ENCODE measurements around the gene ZDHHC8. TPM values are rescaled to one million over a fixed set of nuclear protein-coding genes. Genes with fewer than 3 reads are reported as not detected.

Gene ZDHHC8
- total RNA-seq, 2 experiments from 2014 or later, result 46.3 to 46.5 TPM

DNA sequence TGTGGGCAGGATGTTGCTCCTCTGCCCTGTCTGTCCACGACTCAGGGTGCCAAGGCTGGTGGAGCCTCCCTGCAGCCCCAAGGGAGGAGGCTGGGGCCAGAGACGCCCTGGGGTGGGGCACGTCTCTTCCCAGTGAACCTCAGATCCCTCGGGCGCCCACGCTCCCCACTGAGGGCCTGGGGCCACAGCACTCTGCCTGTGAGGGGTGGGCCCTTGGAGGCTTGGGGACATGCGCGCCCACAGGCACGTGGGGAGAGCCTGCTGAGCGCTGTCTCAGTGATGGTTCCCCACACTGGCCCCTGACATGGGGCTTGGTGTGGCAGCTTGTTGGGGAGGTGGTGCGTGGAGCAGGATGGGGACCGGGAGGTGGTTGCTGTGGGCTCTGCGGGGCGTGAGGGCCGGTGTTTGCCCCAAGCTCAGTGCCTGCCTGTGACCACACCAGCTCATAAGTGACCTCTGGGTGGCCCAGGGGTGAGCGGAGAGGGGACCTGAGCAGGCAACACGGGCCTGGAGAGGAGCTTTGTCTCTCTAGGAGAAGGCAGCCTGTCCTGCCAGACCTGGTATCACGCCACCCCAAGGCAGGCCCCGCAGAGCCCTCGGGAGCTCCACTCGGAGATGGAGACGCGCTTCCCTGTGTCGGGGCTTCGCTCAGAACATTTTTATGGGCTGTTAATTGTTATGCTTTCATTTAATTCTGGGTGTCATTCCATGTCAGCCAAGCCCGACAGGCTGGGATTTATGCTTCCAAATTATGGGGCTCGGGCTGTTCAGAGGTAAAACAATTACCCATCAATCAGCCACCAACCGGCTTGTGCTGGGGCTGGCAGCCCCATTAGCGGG is 46.7 kb downstream of the ZDHHC8 start:
- Mint-ChIP-seq H3K9me3 (no peaks in the 10 kb centered on the region), H3K27me3 (peaks cover 3% of the 10 kb centered on the region), H3K27ac (no peak overlapping the region), H3K36me3 (no peaks in the 10 kb centered on the region), H3K4me1 (ENCODE audit: low read depth) (no peaks in the 10 kb centered on the region), H3K4me3 (no peak overlapping the region)
- intact Hi-C loops (cut with micrococcal nuclease), result loop anchor here (2.0 kb wide), 1 partner anchor 17 kb away; no protein-coding TSS in a partner anchor
- POLR2A ChIA-PET, result no interaction called here
- CTCF ChIA-PET, result no interaction called here
- no peak for DNase-seq

DNA sequence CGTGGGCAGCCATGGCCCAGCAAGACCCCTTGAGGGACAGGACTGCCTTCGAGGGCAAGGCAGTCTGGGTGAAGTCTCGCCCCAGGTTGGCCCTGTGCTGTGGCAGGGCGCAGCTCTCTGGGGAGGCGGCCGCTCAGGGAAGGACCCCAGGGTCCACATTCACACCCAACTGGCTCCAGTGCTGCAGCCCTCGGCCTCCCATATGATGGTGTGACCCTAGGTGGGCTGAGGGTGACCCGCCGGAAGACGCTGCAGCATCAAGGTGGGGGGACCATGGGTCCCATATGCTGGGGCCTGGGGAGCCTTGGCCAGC is 47.3 kb downstream of the ZDHHC8 start:
- no peaks in the 10 kb centered on the region for H3K9me3 Mint-ChIP-seq
- ChIA-PET CTCF (no interaction called here), POLR2A (no interaction called here)
- H3K4me1 Mint-ChIP-seq (ENCODE audit: low read depth), result no peaks in the 10 kb centered on the region
- intact Hi-C loops (cut with micrococcal nuclease), result loop anchor here (2.0 kb wide), 1 partner anchor 16 kb away; no protein-coding TSS in a partner anchor
- peaks cover 3% of the 10 kb centered on the region for H3K27me3 Mint-ChIP-seq
- no peak overlapping the region for H3K27ac Mint-ChIP-seq
- H3K4me3 Mint-ChIP-seq, result no peak overlapping the region
- no peak for DNase-seq
- H3K36me3 Mint-ChIP-seq, result no peaks in the 10 kb centered on the region

DNA sequence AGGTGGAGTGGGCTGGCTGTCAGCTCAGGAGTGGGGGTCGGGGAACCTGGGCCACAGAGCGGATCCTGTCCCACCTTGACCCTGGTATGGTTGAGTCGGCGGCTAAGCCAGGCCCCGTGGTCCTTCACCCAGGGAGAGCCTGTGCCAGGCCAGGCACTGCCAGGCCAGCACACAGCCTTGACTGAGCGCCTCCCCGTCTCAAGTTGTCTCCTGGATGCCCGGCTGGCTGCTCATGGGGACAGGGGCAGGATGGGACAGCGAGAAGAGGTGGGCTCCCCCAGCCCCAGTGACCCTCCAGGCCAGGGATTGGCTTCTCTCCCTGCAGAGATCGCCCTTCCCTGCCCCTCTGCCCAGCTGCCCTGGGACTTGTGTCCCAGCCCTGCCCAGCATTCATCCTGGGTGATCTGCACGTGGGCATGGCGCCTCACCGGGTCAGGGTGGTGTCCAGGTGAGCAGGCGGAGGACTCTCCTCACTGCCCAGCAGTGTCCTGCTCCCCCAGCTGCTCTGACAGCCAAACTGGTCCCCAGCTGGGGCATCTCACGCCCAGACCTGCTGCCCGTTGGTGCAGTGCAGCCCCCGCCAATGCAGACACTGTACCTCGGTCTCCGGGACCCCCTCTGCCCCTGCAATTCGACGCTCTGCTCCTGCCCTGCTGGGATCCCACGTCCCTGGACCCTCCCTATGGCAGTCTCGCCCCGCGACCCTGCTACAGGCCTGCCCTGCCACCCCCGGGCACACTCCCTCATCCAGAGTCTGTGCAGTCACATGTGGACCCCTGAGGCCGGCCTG is 48.0 kb downstream of the ZDHHC8 start:
- intact Hi-C loops (cut with micrococcal nuclease), result loop anchor here (2.0 kb wide), 1 partner anchor 15 kb away; no protein-coding TSS in a partner anchor
- Mint-ChIP-seq H3K4me3 (no peak overlapping the region), H3K4me1 (ENCODE audit: low read depth) (no peaks in the 10 kb centered on the region), H3K27ac (no peak overlapping the region), H3K36me3 (no peaks in the 10 kb centered on the region), H3K9me3 (no peaks in the 10 kb centered on the region), H3K27me3 (peaks cover 3% of the 10 kb centered on the region)
- CTCF ChIA-PET, result no interaction called here
- POLR2A ChIA-PET, result no interaction called here
- DNase-seq, result no peak

DNA sequence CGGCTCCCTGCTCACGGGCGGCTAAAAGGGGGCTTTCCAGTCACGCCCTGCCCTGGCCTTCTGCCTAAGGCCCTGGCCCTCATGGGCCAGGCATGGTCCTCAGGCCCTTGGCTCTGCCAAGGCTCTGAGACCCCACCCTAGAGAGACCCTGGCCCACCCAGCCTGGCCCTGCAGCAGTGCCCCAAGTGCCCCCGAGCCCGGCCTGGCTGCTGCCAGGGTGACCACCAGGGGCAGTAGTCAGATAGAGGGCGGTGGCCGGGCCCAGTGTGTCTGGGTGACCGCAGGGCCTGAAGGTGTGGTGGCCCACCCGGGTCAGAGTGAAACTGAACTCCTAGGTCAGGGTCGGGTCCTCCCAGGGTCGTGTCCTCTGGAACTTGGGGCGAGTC is 48.6 kb downstream of the ZDHHC8 start:
- H3K36me3 Mint-ChIP-seq, result no peaks in the 10 kb centered on the region
- no peak overlapping the region for H3K4me3 Mint-ChIP-seq

DNA sequence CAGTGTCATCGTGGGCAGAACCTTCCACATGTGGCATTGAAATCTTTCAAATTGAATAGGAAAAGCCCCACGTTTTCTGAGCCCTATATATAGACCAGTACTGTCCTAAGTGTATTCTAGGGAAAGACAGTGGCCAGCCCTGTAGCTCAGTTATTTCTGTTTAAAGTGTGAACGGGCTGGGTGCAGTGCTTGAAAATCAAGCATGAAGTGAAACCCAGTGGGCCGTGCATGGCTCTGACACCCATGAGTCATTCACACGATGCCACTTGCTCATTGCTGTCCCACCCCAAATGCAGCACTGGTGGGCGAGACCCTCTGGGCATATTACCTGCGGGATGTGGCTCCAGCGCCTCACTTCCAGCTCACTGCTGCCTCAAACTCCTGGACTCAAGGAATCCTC is 49.0 kb downstream of the ZDHHC8 start:
- ChIA-PET CTCF (no interaction called here), POLR2A (no interaction called here)
- no peak for DNase-seq
- no peak overlapping the region for H3K27ac Mint-ChIP-seq
- no peaks in the 10 kb centered on the region for H3K9me3 Mint-ChIP-seq
- H3K36me3 Mint-ChIP-seq, result no peaks in the 10 kb centered on the region
- no peak overlapping the region for H3K4me3 Mint-ChIP-seq
- peaks cover 3% of the 10 kb centered on the region for H3K27me3 Mint-ChIP-seq
- intact Hi-C loops (cut with micrococcal nuclease), result no loop called here
- H3K4me1 Mint-ChIP-seq (ENCODE audit: low read depth), result no peaks in the 10 kb centered on the region

More for the DNA sequence above, 48.6 kb downstream of the ZDHHC8 start:
- no peak for DNase-seq
- no peaks in the 10 kb centered on the region for H3K9me3 Mint-ChIP-seq
- intact Hi-C loops (cut with micrococcal nuclease), result no loop called here
- H3K4me1 Mint-ChIP-seq (ENCODE audit: low read depth), result no peaks in the 10 kb centered on the region
- no peak overlapping the region for H3K27ac Mint-ChIP-seq
- ChIA-PET CTCF (no interaction called here), POLR2A (no interaction called here)
- H3K27me3 Mint-ChIP-seq, result peaks cover 3% of the 10 kb centered on the region

DNA sequence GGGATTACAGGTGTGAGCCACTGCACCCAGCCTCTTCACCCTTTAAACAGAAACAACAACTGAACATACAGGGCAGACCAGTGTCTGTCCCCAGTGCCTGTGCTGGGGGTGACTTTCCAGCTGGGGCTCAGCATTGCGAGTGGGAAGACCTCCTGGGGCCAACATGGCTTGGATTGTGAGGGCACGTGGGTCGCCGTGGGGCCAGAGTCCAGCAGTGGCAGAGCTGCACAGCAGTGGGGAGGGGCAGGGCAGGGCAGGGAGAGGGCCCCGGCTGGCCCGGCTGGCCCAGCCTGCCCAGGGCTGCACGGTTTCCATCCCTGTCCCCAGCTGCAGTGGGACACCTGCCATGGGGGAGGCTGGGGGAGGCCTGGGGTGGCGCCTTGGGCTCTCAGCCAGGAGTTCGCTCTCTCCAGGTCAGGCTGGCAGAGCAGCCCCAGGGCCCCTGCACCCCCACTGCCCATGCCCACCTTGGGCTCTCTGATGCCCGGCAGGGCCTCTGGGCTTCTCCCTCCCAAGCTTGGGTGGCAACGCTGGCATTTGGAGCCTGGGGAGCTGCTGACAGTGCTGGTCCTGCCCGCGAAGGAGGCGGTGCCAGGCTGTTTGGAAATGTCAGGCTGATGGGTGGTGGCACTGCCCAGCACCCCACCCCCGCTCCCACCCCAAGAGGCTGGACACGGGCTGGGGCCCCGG is 49.7 kb downstream of the ZDHHC8 start:
- POLR2A ChIA-PET, result no interaction called here
- DNase-seq, result no peak
- intact Hi-C loops (cut with micrococcal nuclease), result no loop called here

DNA sequence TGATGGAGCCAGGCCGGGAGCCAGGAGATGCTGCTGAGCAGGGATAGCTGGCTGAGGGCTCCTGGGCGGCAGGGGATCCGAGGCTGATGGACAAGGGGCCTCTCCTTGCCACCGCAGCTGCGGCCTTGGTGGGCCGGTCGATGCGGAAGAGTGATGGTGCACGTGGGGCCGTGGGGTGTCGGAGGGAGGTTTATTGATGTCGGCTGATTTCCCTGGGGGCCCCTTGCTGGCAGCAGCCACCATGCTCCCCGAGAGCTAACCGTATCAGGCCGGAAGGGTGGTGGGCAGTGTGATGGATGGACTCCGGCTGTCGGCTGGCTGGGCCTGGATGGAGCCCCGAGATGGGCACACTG is 50.3 kb downstream of the ZDHHC8 start:
- H3K4me3 Mint-ChIP-seq, result no peak overlapping the region
- CTCF ChIA-PET, result no interaction called here
- H3K9me3 Mint-ChIP-seq, result no peaks in the 10 kb centered on the region
- H3K27me3 Mint-ChIP-seq, result peaks cover 3% of the 10 kb centered on the region
- POLR2A ChIA-PET, result no interaction called here
- intact Hi-C loops (cut with micrococcal nuclease), result no loop called here
- no peaks in the 10 kb centered on the region for H3K4me1 Mint-ChIP-seq (ENCODE audit: low read depth)
- no peak overlapping the region for H3K27ac Mint-ChIP-seq
- DNase-seq, result no peak
- no peaks in the 10 kb centered on the region for H3K36me3 Mint-ChIP-seq

More for the DNA sequence above, 49.7 kb downstream of the ZDHHC8 start:
- Mint-ChIP-seq H3K27me3 (peaks cover 3% of the 10 kb centered on the region), H3K36me3 (no peaks in the 10 kb centered on the region), H3K4me3 (no peak overlapping the region), H3K27ac (no peak overlapping the region), H3K9me3 (no peaks in the 10 kb centered on the region), H3K4me1 (ENCODE audit: low read depth) (no peaks in the 10 kb centered on the region)
- CTCF ChIA-PET, result no interaction called here

DNA sequence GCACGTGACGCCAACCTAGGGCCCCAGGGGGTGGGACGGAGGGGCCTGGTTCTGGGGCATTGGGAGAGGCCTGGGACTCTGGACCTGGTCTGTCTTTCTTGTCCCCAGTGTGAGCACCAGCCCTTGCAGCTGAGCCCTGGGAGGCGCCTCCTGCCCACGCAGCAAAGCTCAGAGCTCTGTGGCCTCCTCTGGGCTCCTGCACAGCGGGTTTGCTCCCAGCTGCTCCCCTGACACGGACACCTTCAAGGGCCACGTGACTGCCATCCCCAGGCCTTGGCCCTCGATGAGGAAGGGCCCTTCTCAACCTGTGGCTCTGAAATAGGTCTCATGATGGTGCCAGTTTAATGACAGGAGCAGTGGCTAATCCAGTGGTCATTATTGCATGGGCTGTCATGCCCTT is 50.8 kb downstream of the ZDHHC8 start:
- intact Hi-C loops (cut with micrococcal nuclease), result no loop called here
- CTCF ChIA-PET, result no interaction called here
- Mint-ChIP-seq H3K27ac (no peak overlapping the region), H3K4me1 (ENCODE audit: low read depth) (no peaks in the 10 kb centered on the region), H3K36me3 (no peaks in the 10 kb centered on the region), H3K27me3 (peaks cover 3% of the 10 kb centered on the region), H3K9me3 (no peaks in the 10 kb centered on the region), H3K4me3 (no peak overlapping the region)
- POLR2A ChIA-PET, result no interaction called here
- DNase-seq, result no peak

DNA sequence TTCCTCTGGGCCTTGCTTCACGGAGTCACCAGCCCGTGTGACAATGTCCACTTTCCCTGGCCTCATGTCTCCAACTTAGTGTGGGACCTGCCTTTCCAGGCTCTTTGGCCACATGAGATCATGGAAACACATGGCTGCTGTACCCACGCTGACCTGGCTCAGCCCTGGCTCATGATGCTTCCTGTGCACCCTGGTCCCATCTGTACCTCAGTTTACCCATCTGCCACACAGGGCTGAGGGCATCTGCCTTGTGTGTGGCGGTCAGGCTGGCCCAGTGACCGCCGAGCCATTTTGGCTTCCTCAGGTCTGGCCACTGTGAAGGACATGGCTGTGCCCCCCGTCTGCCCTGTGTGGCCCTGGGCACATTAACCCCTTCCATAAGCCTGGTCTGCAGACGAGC is 51.5 kb downstream of the ZDHHC8 start:
- Mint-ChIP-seq H3K9me3 (no peaks in the 10 kb centered on the region), H3K4me1 (ENCODE audit: low read depth) (no peaks in the 10 kb centered on the region), H3K27me3 (peaks cover 3% of the 10 kb centered on the region), H3K4me3 (no peak overlapping the region), H3K27ac (no peak overlapping the region), H3K36me3 (no peaks in the 10 kb centered on the region)
- intact Hi-C loops (cut with micrococcal nuclease), result no loop called here
- no peak for DNase-seq
- POLR2A ChIA-PET, result no interaction called here
- CTCF ChIA-PET, result no interaction called here

DNA sequence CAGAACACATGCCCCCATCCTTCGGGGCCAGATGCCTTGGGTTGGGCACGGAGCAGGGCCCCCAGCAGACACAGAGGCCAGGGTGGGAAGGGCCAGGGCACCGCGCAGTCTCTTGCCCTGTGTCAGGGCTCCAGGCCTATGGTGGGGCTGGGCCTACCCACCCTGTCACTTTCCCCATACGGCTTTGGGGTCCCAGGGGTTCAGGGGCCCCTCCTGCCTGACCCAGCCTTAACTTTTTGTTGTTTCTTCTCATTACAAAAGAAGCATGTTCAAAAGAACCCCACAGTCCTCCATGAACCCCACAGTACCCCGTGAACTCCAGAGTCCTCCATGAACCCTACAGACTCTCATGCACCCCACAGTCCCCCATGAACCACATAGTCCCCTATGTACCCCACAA is 52.2 kb downstream of the ZDHHC8 start:
- H3K9me3 Mint-ChIP-seq, result no peaks in the 10 kb centered on the region
- H3K4me3 Mint-ChIP-seq, result no peak overlapping the region
- ChIA-PET CTCF (no interaction called here), POLR2A (no interaction called here)
- H3K4me1 Mint-ChIP-seq (ENCODE audit: low read depth), result no peaks in the 10 kb centered on the region
- H3K27ac Mint-ChIP-seq, result no peak overlapping the region
- no peak for DNase-seq
- no peaks in the 10 kb centered on the region for H3K27me3 Mint-ChIP-seq
- no peaks in the 10 kb centered on the region for H3K36me3 Mint-ChIP-seq
- intact Hi-C loops (cut with micrococcal nuclease), result no loop called here

DNA sequence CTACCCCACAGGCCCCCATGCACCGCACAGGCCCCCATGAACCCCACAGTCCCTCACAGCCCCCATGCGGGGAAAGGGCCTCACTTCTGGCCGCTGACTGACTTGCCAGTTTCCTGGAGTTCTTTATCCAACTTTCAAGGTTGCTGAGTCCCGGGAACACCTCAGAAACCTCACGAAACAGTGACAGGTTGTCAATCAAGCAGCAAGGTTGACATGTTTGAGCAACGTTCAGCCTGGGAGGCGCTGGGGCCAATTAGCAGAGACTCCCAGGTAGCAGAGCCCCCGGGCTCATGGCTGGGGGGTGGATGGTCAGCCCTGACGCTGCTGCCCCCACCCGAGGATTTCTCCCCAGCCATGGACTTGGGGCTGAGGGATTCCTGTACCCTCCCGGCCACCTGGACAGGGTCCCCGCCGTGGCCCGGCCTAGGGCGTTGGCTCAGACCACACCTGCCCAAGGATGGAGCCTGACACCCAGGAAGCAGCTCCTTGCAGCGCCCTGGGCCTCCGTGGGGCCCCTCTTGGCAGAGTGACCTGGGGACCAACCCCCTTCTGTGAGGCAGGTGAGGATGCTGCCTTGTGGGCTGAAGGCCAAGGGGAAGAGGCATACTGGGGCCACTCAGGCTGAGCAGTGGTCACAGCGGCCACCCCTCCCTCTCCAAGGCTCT is 53.0 kb downstream of the ZDHHC8 start:
- H3K27me3 Mint-ChIP-seq, result no peaks in the 10 kb centered on the region
- H3K27ac Mint-ChIP-seq, result no peak overlapping the region
- ChIA-PET POLR2A (no interaction called here), CTCF (no interaction called here)
- intact Hi-C loops (cut with micrococcal nuclease), result no loop called here
- no peaks in the 10 kb centered on the region for H3K36me3 Mint-ChIP-seq
- H3K4me3 Mint-ChIP-seq, result no peak overlapping the region
- no peaks in the 10 kb centered on the region for H3K4me1 Mint-ChIP-seq (ENCODE audit: low read depth)
- no peaks in the 10 kb centered on the region for H3K9me3 Mint-ChIP-seq
- no peak for DNase-seq

DNA sequence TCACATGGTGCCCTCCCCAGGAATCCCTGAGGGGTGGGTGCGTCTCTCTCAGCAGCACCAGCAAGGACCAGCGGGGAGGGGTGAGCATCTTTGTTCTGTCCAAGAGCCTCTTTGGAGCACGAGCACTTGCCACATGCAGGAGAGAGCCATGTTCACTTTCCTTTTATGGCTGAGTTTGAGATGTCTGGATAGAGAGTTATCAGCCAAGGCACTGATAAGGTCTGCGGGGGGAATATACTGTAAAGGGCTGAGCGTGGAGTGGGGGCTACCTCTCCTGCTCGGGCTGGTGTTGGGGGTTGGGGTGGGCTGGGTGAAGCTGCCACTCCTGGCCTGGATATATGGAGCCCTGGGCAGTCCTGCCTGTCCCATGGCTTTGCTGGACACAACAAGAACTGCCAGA is 54.1 kb downstream of the ZDHHC8 start:
- intact Hi-C loops (cut with micrococcal nuclease), result no loop called here
- ChIA-PET CTCF (no interaction called here), POLR2A (no interaction called here)
- DNase-seq, result no peak
- H3K27me3 Mint-ChIP-seq, result no peaks in the 10 kb centered on the region
- H3K36me3 Mint-ChIP-seq, result no peaks in the 10 kb centered on the region
- H3K9me3 Mint-ChIP-seq, result no peaks in the 10 kb centered on the region
- no peak overlapping the region for H3K4me3 Mint-ChIP-seq
- no peak overlapping the region for H3K27ac Mint-ChIP-seq
- no peaks in the 10 kb centered on the region for H3K4me1 Mint-ChIP-seq (ENCODE audit: low read depth)

All from activated CD4-positive, alpha-beta memory T cell treated with anti-CD3 and anti-CD28 coated beads for 36 hours (primary cell).